Keratinocyte (primary cell): ENCODE measurements around the gene SASH1. TPM values are rescaled to one million over a fixed set of nuclear protein-coding genes. Genes with fewer than 3 reads are reported as not detected.

Experiments
- DNase-seq: peaks from one replicate; pipeline ENCODE4 v3.0.0-alpha.2; 2011; ENCODE audit warnings: low read depth, missing footprints, low spot score
- FAIRE-seq: peaks from 2 replicates; lab custom pipeline; 2011; peaks lifted over from hg19 to GRCh38; lab: Jason Lieb, UNC
- H2AFZ ChIP-seq: 2 replicates; pipeline ENCODE4 v1.6.0; 2012; ENCODE audit warnings: low read length, control low read depth, inconsistent platforms; ENCODE audit not compliant: control insufficient read depth
- H3K27ac ChIP-seq: 2 replicates; pipeline ENCODE4 v1.5.1; 2011; ENCODE audit warnings: low read length; ENCODE audit not compliant: control insufficient read depth, insufficient read depth
- H3K27me3 ChIP-seq: 3 replicates; pipeline ENCODE4 v1.6.0; 2011; ENCODE audit warnings: low read length; ENCODE audit not compliant: control insufficient read depth, insufficient read depth; ENCODE audit errors: extremely low read depth
- H3K36me3 ChIP-seq, 2 experiments: 2 replicates in 1 of 2; 3 replicates in 1 of 2; pipeline ENCODE4 v1.5.1; 2011; ENCODE audit warnings: low read length in 2 of 2, mild to moderate bottlenecking in 1 of 2; ENCODE audit not compliant: control insufficient read depth in 2 of 2, insufficient read depth in 2 of 2; ENCODE audit errors: extremely low read depth in 1 of 2
- H3K4me1 ChIP-seq: 3 replicates; pipeline ENCODE4 v1.5.1; 2011; ENCODE audit warnings: low read length; ENCODE audit not compliant: control insufficient read depth, insufficient read depth; ENCODE audit errors: extremely low read depth
- H3K4me2 ChIP-seq: 3 replicates; pipeline ENCODE4 v1.6.0; 2011; ENCODE audit warnings: low read depth, low read length; ENCODE audit not compliant: control insufficient read depth, insufficient read depth; ENCODE audit errors: extremely low read depth
- H3K4me3 ChIP-seq, 3 experiments: fragments of 200-600 bp in 1 of 3; sonication (generic) in 1 of 3; 2 replicates in 2 of 3; 3 replicates in 1 of 3; pipeline ENCODE4 v1.5.1; 2011 to 2016; ENCODE audit warnings: low read length in 3 of 3, mild to moderate bottlenecking in 3 of 3, control low read depth in 2 of 3, inconsistent platforms in 1 of 3, low read depth in 1 of 3, mixed read lengths in 1 of 3, mixed run types in 1 of 3, moderate library complexity in 1 of 3; ENCODE audit not compliant: control insufficient read depth in 2 of 3, insufficient read depth in 2 of 3; ENCODE audit errors: extremely low read depth in 1 of 3
- H3K79me2 ChIP-seq: 2 replicates; pipeline ENCODE4 v1.6.0; 2012; ENCODE audit warnings: low read length; ENCODE audit not compliant: control insufficient read depth, insufficient read depth
- H3K9ac ChIP-seq: 3 replicates; pipeline ENCODE4 v1.6.0; 2011; ENCODE audit warnings: low read length; ENCODE audit not compliant: control insufficient read depth, insufficient read depth; ENCODE audit errors: extremely low read depth
- H3K9me1 ChIP-seq: 3 replicates; pipeline ENCODE4 v1.6.0; 2011; ENCODE audit warnings: low read length; ENCODE audit not compliant: control insufficient read depth, insufficient read depth; ENCODE audit errors: extremely low read depth
- H3K9me3 ChIP-seq: 2 replicates; pipeline ENCODE4 v1.5.1; 2012; ENCODE audit warnings: low read depth, low read length; ENCODE audit not compliant: control insufficient read depth
- H4K20me1 ChIP-seq: 3 replicates; pipeline ENCODE4 v1.6.0; 2011; ENCODE audit warnings: low read length; ENCODE audit not compliant: control insufficient read depth, insufficient read depth; ENCODE audit errors: extremely low read depth
- CTCF ChIP-seq, 3 experiments: IDR thresholded peaks in 1 of 3; conservative IDR thresholded peaks in 1 of 3; optimal IDR thresholded peaks in 1 of 3; 2 replicates in 2 of 3; 3 replicates in 1 of 3; pipeline versions ENCODE3 to v1.5.1; 2011; ENCODE audit warnings: low read length in 3 of 3, mild to moderate bottlenecking in 3 of 3, moderate library complexity in 2 of 3, control low read depth in 1 of 3, inconsistent platforms in 1 of 3; ENCODE audit not compliant: insufficient read depth in 2 of 3; ENCODE audit errors: extremely low read depth in 1 of 3
- EZH2 ChIP-seq: IDR thresholded peaks from one replicate; pipeline ENCODE4 v1.6.1; 2012; ENCODE audit warnings: inconsistent platforms, mild to moderate bottlenecking, low read length, moderate library complexity
- dilution Hi-C: fragments of 300-500 bp; cut with MboI; formaldehyde crosslinking; loops from one replicate; pipeline ENCODE4 v1.7.0; 2020; ENCODE audit warnings: low sequenced_read_pairs; ENCODE audit not compliant: extremely low pct_ligation_motif_present
- polyA plus RNA-seq, 5 experiments: library from polyadenylated mRNA; depleted of rRNA in 3 of 5; stranded (reverse) in 3 of 5; stranded (forward) in 1 of 5; unstranded in 1 of 5; fragments of >200 nt; gene quantifications; 1 replicate in 1 of 5; 2 replicates in 3 of 5; 3 replicates in 1 of 5; pipeline versions ENCODE4 v1.2.1 to v1.2.3, GENCODE V29; 2011 to 2012; ENCODE audit warnings: missing spikeins in 2 of 5, low read depth in 1 of 5, low replicate concordance in 1 of 5

The SASH1 gene
- polyA plus RNA-seq, 1 donor (not counting 4 experiments of a cell fraction or from before 2014, with no cell fraction given) = 4.4 TPM

DNA sequence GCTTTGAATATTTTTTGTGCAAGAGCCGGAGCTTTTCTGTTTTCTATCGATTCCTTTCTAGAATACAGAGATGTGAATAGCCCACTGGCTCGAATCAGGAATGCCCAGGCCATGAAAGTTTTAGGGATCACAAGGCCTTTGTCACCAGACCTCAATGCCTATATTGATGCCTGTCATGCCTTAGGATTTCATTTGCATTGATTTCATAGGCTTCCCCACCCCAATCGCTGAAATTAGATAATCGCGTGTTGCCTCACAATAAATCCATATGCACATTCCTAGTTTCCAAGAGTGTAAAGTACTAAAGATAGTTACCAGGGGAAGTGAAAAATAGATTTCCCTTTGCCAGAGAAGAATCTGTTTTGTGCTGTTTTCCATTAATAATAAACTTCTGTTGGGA, 150.8 kb downstream of the SASH1 start:
- Histone ChIP-seq H3K4me3 (no peak overlapping the region), H3K36me3 (no peaks in the 10 kb centered on the region), H3K27ac (no peak overlapping the region), H3K9ac (no peak overlapping the region), H3K27me3 (no peaks in the 10 kb centered on the region), H3K9me1 (no peaks in the 10 kb centered on the region), H4K20me1 (no peaks in the 10 kb centered on the region), H3K9me3 (no peaks in the 10 kb centered on the region), H3K4me2 (no peak overlapping the region), H2AFZ (no peak overlapping the region), H3K4me1 (no peaks in the 10 kb centered on the region), H3K79me2 (no peaks in the 10 kb centered on the region)
- dilution Hi-C loops = no loop called here
- FAIRE-seq (no peak), DNase-seq (no peak)
- TF ChIP-seq EZH2 (no peak), CTCF (optimal IDR thresholded peaks at IDR 0.05 in 1 of 3, IDR thresholded peaks at IDR 0.05 in 1 of 3, conservative IDR thresholded peaks at IDR 0.05 in 1 of 3; ENCODE audit: extremely low read depth in 1 of 3, insufficient read depth in 2 of 3, low read length in 3 of 3) (no peak)

DNA sequence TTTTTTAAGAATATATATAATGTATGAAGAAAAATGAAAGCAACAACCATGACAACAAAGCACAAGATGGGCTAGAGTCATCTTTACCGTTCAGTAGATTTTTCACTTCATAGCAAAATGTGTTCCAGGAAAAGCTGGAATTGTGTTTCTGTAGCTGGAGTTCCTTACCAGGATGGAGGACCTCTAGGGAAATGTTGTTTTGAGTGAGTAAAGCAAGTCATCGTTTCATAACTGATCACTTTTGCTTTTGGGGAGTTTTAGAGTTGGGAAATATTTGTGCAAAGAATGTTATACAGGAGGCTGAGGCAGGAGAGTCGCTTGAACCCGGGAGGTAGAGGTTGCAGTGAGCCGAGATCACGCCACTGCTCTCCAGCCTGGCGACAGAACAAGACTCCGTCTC, 151.6 kb downstream of the SASH1 start:
- H2AFZ ChIP-seq = no peak overlapping the region
- H3K9me1 ChIP-seq = no peaks in the 10 kb centered on the region
- H3K4me2 ChIP-seq = no peak overlapping the region
- FAIRE-seq = no peak
- dilution Hi-C loops = no loop called here
- H3K4me3 ChIP-seq = no peak overlapping the region
- H3K9ac ChIP-seq = no peak overlapping the region
- no peaks in the 10 kb centered on the region for H3K4me1 ChIP-seq
- H3K27me3 ChIP-seq = no peaks in the 10 kb centered on the region
- H3K36me3 ChIP-seq = no peaks in the 10 kb centered on the region
- no peak for TF ChIP-seq EZH2
- no peak for TF ChIP-seq CTCF (optimal IDR thresholded peaks at IDR 0.05 in 1 of 3, IDR thresholded peaks at IDR 0.05 in 1 of 3, conservative IDR thresholded peaks at IDR 0.05 in 1 of 3; ENCODE audit: extremely low read depth in 1 of 3, insufficient read depth in 2 of 3, low read length in 3 of 3)
- no peak overlapping the region for H3K27ac ChIP-seq
- no peaks in the 10 kb centered on the region for H3K9me3 ChIP-seq
- DNase-seq = no peak
- H4K20me1 ChIP-seq = no peaks in the 10 kb centered on the region
- no peaks in the 10 kb centered on the region for H3K79me2 ChIP-seq
